A673 (cell line): Measurements from ENCODE around the gene PRKAR1A. TPM values are rescaled to one million over a fixed set of nuclear protein-coding genes. Genes with fewer than 3 reads are reported as not detected.

Experiments
- BruUV-seq: library from RNA; stranded (reverse); fragments of 400-500 nt; replicated peaks from 2 replicates; lab custom pipeline; 2021; lab: Mats Ljungman, UMichigan
- CTCF ChIA-PET: fragments of 300-600 bp; sonication (Branson Sonifier 250); formaldehyde crosslinking; loops from one replicate; lab custom pipeline; 2022; ENCODE audit warnings: antibody characterized with exemption; lab: Charles Lee
- POLR2A ChIA-PET: fragments of 300-600 bp; sonication (Branson Sonifier 250); formaldehyde crosslinking; loops from one replicate; lab custom pipeline; 2022; ENCODE audit warnings: antibody characterized with exemption; ENCODE audit not compliant: low non-redundant PET; lab: Charles Lee
- DNase-seq: peaks from one replicate; pipeline ENCODE4 v3.0.0-alpha.2; 2015; ENCODE audit warnings: low spot score
- H3K27ac ChIP-seq: fragments of 200-600 bp; sonication (generic); 2 replicates; pipeline ENCODE4 v1.5.1; 2016; ENCODE audit warnings: mixed run types, low read depth, mild to moderate bottlenecking, mixed read lengths, antibody characterized with exemption, low read length; ENCODE audit not compliant: poor library complexity, severe bottlenecking
- H3K27me3 ChIP-seq: fragments of 200-600 bp; sonication (generic); replicated peaks from 2 replicates; pipeline ENCODE4 v1.6.1; 2017; ENCODE audit warnings: mixed run types, low read depth, mild to moderate bottlenecking, mixed read lengths, antibody characterized with exemption, low read length; ENCODE audit not compliant: insufficient read depth, poor library complexity
- H3K36me3 ChIP-seq: fragments of 200-600 bp; sonication (generic); 2 replicates; pipeline ENCODE4 v1.6.1; 2016; ENCODE audit warnings: mixed run types, mild to moderate bottlenecking, mixed read lengths, antibody characterized with exemption, low read length; ENCODE audit not compliant: insufficient read depth, poor library complexity, severe bottlenecking
- H3K4me1 ChIP-seq: fragments of 200-600 bp; sonication (generic); 2 replicates; pipeline ENCODE4 v1.6.1; 2017; ENCODE audit warnings: mixed run types, mild to moderate bottlenecking, mixed read lengths, antibody characterized with exemption, low read length; ENCODE audit not compliant: insufficient read depth, poor library complexity, severe bottlenecking
- H3K4me3 ChIP-seq: fragments of 200-600 bp; sonication (generic); 2 replicates; pipeline ENCODE4 v1.5.1; 2016; ENCODE audit warnings: low read depth, mixed run types, mild to moderate bottlenecking, mixed read lengths, low read length; ENCODE audit not compliant: poor library complexity, severe bottlenecking
- H3K9me3 ChIP-seq: fragments of 200-600 bp; sonication (generic); 2 replicates; pipeline ENCODE4 v1.6.1; 2016; ENCODE audit warnings: mixed run types, low read depth, mild to moderate bottlenecking, mixed read lengths, antibody characterized with exemption, low read length; ENCODE audit not compliant: poor library complexity, severe bottlenecking
- CTCF ChIP-seq: fragments of 300-800, 200-600 bp; sonication (generic); conservative IDR thresholded peaks from 2 replicates; pipeline ENCODE4 v1.5.1; 2017; ENCODE audit warnings: low read depth, mild to moderate bottlenecking, antibody characterized with exemption, low read length, moderate library complexity, mixed read lengths
- EZH2 ChIP-seq: fragments of 200-600 bp; sonication (generic); IDR thresholded peaks from 2 replicates; pipeline ENCODE4 v1.6.1; 2017; ENCODE audit warnings: borderline replicate concordance, low read depth, mild to moderate bottlenecking, mixed read lengths, antibody characterized with exemption, low read length; ENCODE audit not compliant: poor library complexity, severe bottlenecking
- intact Hi-C: fragments of 100-400 bp; cut with micrococcal nuclease; formaldehyde crosslinking; loops from one replicate; pipeline ENCODE4 v1.10.0; 2022; ENCODE audit not compliant: unreplicated experiment
- total RNA-seq: library from RNA; stranded (reverse); gene quantifications from 2 replicates; pipeline ENCODE4 v1.2.3, GENCODE V29; 2021

The PRKAR1A gene
- total RNA-seq, 1 experiment from 2014 or later = 168 TPM

DNA sequence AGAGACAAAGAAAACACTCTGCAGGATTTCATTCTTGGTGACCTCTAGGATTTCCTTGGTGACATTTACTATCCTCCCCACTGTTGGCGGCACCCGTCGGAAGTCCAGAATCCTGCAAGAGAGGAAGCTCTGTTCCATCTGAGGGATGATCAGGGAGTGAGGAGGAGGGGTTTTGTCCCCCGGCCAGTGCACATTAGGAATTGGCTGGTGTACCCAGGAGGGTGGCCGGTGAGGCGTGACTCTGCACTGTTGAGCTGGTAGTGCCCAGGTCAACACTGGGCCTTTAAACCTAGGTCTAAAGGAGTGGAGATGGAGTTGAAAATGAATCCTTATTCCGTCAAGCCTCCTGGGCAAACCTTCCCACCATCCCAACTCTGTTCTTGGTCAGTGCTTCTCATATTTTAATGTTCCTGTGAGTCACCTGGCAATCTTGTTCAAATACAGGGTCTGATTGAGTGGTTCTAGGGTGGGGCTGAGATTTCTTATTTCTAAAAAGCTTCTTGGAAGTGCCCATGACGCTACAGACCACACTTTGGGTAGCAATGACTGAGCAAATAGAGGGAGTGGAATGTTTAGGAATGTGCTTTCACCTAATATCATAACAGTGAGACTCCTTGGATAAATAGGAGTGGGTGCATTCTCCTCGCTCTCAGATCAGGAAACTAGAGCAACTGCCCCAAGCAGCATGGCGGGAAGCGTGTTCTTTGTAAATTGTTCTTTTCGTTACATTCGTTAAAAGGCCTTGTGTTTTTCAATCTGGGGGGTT lies 30.7 kb downstream of the PRKAR1A start:
- no peak for TF ChIP-seq EZH2
- TF ChIP-seq CTCF = no peak
- intact Hi-C loops = no loop called here
- H3K4me3 ChIP-seq = no peak overlapping the region
- no peak for DNase-seq
- no peaks in the 10 kb centered on the region for H3K9me3 ChIP-seq
- H3K4me1 ChIP-seq = no peaks in the 10 kb centered on the region
- ChIA-PET CTCF (no interaction called here), POLR2A (no interaction called here)
- no TSS peak for BruUV-seq
- H3K27me3 ChIP-seq = no peaks in the 10 kb centered on the region
- no peak overlapping the region for H3K27ac ChIP-seq
- H3K36me3 ChIP-seq = no peaks in the 10 kb centered on the region

DNA sequence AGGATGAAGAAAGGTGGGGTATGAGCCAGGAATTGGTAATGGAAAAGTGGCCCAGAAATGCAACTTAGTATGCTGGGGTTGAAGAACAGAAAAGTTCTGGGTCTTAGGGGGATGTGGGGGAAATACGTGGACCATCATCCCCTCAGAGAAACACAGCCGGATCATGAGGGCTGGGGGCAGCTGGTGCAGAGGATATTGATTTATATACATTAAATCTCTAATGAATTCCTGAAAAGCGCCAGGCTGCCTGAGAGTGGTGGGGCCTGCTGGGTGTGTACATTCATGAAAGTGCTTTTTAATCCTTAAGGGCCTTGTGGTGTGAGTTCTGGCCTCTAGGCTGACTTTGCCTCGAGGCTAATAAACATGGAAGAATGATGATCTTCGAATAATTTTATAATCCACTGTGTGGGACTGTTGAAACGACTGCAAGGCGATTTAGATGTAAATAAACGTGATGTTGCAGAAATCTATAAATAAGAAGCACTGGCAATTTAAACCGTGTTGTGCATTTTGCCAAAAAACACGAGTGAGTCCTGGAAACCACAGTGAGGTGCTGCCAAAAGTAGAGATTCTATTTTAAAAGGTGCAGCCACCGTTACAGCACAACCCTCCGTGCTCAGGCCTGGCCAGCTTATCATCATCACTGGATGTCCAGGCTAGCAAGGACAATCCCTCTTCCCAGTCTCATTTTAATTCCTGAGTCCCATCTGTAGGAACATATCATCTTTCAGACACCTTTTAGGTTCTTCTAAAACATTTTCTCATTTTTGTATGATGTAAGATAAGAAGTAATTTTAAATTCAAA lies 32.1 kb downstream of the PRKAR1A start:
- Histone ChIP-seq H3K4me3 (no peak overlapping the region), H3K4me1 (no peaks in the 10 kb centered on the region), H3K27me3 (no peaks in the 10 kb centered on the region), H3K9me3 (no peaks in the 10 kb centered on the region), H3K36me3 (no peaks in the 10 kb centered on the region), H3K27ac (no peak overlapping the region)
- CTCF ChIA-PET = no interaction called here
- BruUV-seq = no TSS peak
- no peak for TF ChIP-seq CTCF
- TF ChIP-seq EZH2 = no peak
- intact Hi-C loops = no loop called here
- DNase-seq = no peak
- POLR2A ChIA-PET = no interaction called here

DNA sequence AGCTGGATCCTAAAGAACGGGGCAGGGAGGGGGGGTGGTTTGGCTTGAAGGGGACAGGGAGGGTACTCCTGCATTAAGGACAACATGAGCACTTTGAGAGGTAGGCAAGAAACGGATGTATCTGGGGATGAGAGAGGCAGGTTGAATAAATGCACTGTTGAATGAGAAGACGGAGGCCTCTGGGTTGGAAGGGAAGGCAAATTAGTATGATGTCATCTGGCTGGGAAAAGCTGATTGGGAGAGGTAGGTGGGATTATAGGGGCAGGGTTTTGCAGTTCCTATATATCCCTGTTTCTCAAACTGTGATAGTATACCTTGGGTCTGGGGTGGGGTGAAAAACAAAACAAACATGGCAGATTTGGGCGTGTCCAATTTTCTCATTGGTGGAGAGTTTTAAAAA lies 44.3 kb downstream of the PRKAR1A start:
- Histone ChIP-seq H3K27me3 (no peaks in the 10 kb centered on the region), H3K4me1 (no peaks in the 10 kb centered on the region), H3K27ac (no peak overlapping the region), H3K9me3 (no peaks in the 10 kb centered on the region), H3K36me3 (no peaks in the 10 kb centered on the region), H3K4me3 (no peak overlapping the region)
- ChIA-PET CTCF (no interaction called here), POLR2A (no interaction called here)
- no peak for TF ChIP-seq CTCF
- TF ChIP-seq EZH2 = no peak
- DNase-seq = no peak
- intact Hi-C loops = no loop called here
- no TSS peak for BruUV-seq
